Astrocyte of the cerebellum (primary cell): ENCODE results near the gene PHKB.

Source experiments
- DNase-seq: peaks from one replicate; pipeline ENCODE4 v3.0.0-alpha.2; 2011; ENCODE audit warnings: low read depth
- H3K4me3 ChIP-seq: 2 replicates; pipeline ENCODE4 v1.5.1; 2011; ENCODE audit warnings: mild to moderate bottlenecking, low read depth, low read length, moderate library complexity
- in situ Hi-C: cut with HindIII; loops from 2 replicates; pipeline ENCODE4 v1.10.0; 2017; ENCODE audit warnings: low sequenced_read_pairs
- TF ChIP-seq, protein P1 (sequence below): IDR thresholded peaks from 2 replicates; pipeline ENCODE4 v1.5.1; 2012; ENCODE audit warnings: low read length, low read depth, moderate library complexity, mild to moderate bottlenecking; ENCODE audit errors: missing control alignments

PHKB gene

DNA sequence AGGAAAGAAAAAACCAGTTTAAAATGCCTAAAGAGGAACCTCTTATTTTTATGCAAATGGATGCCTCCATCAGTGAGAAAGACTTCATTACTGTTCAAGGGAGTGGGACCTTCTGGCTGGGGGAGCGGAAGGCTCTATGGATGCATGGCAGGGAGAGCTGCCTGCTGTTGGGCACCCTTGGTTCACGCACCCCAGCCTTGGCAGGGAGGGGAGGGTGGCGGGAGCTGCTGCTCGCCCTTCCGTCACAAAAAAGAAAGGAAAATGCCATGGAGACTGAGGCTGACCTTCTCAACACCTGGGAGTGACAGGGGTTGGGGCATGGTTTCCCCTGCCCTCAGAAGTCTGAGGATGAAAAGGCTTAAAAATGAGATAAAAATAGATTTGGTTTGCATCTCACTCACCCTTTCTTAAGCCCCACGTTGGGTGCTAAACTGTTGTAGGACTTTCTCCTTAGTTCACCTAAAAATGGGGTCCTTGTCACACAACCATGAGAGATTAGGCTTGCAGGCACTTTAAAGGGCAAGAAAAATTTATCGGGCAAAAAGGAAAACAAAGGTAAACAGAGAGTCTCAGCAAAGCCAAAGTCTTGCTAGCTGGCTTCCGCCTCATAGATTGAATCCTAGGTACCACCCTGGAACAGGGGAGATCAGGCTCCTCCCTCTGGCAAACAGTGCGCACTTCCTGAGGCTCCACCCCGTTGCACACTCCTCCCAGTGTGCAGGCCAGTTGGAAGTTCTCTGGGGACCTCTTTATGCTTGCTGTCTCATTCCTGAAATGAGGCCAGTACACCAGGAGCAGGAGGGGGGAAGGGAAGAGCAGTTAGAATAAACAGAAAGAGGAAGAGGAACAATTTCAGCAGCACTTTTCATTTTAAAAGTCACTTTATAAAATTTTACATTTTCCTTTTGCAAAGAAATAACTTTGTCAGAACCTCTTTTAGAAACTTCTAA lies 31.6 kb downstream of the PHKB start:
- no peak for DNase-seq
- in situ Hi-C loops: no loop called here
- TF ChIP-seq, protein P1, sequence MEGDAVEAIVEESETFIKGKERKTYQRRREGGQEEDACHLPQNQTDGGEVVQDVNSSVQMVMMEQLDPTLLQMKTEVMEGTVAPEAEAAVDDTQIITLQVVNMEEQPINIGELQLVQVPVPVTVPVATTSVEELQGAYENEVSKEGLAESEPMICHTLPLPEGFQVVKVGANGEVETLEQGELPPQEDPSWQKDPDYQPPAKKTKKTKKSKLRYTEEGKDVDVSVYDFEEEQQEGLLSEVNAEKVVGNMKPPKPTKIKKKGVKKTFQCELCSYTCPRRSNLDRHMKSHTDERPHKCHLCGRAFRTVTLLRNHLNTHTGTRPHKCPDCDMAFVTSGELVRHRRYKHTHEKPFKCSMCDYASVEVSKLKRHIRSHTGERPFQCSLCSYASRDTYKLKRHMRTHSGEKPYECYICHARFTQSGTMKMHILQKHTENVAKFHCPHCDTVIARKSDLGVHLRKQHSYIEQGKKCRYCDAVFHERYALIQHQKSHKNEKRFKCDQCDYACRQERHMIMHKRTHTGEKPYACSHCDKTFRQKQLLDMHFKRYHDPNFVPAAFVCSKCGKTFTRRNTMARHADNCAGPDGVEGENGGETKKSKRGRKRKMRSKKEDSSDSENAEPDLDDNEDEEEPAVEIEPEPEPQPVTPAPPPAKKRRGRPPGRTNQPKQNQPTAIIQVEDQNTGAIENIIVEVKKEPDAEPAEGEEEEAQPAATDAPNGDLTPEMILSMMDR: no peak

DNA sequence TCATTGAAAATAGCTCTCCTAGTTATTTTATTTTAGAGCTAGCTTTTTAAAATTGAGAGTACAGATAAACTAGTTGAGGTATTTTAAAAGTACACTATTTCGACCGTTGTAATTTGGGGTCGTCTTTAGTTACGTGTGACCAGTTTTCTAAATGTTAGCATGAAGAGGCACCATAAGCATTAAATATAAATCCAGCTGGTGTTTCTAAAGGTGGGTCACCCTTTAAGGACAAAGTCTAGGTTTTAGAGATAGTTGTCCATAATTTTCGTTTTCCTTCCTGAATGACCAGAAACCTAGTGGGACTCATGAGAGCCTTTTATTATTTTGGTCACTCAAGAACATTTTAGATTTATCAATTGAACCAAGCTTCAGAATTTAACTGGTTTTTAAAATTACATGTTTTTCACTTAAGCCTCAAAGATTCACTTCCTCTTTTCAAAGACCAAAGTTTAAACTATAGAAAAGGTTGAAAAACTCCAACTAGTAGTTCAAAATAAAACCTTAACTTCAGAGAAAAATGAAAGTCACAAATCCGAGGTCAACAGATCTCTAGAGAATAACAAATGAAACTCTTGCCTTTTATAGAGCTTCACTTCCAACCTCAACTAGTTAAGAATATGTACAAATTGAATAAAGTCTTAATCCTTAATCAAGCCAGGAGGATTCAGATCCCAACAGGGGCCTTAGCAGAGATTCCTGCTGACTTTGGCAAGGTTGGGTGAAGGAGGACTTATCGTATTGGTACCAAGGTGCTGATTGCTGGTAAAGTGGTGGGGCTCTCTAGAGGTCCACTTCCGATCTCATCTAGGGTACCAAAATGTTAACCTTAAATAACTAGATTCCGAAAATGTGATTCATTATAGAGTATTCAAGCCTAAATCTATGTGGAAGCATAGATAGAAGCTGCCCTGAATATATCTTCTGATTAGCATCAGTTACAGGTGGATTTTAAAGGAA lies 32.5 kb downstream of the PHKB start:
- no peak for DNase-seq
- in situ Hi-C loops: no loop called here
- H3K4me3 ChIP-seq: no peak overlapping the region
- TF ChIP-seq, protein P1: no peak

More for the DNA sequence above, 31.6 kb downstream of the PHKB start:
- H3K4me3 ChIP-seq: no peak overlapping the region

DNA sequence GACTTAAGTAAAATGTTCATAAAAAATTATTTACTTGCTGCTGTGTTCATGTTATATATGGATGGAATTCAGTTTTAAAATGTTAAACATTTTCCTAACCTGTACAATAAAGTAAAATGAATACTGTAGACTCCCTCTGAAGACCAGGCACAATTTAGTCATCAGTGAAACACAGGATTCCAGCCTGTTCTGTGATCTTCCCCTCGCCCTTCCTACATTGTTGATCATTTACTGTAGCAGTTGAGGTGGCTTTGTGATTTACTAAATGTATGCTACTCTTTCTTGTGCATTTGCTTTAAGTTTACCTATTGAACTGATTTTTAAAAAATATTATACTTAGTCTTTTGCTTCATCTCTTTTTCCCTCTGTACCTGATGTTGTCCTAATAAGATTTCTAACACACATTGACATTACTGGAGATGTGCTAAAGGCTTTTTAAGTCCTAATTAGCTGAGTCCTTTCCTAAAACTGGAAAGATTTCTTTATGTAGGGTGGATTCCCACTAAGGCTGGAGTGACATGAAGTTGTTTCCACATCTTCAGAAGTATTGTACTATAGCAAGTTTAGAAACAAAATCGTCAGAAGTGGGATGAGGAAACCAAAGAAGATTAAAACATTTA lies 38.1 kb downstream of the PHKB start:
- in situ Hi-C loops: no loop called here
- TF ChIP-seq, protein P1: no peak

DNA sequence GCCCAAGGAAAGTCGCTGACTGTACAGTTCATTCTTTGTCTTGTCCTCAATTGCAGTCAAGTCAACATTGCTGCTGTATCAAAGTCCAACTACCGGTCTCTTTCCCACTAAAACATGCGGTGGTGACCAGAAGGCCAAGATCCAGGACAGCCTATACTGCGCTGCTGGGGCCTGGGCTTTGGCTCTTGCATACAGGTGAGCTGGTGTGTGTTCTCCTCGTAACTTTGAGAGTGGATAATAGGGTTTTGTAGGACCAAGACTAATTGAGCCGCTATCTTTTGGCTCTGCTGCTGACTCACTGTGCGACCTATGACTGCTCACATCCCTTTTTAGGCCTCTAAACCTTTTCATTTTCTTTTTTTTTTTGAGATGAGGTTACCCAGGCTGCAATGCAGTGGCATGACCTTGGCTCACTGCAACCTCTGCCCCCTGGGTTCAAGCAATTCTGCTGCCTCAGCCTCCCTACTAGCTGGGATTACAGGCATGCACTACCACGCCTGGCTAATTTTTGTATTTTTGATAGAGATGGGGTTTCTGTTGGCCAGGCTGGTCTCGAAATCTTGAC lies 38.7 kb downstream of the PHKB start:
- in situ Hi-C loops: no loop called here
- H3K4me3 ChIP-seq: no peak overlapping the region
- DNase-seq: no peak
- TF ChIP-seq, protein P1: no peak

More for the DNA sequence above, 38.1 kb downstream of the PHKB start:
- no peak for DNase-seq
- H3K4me3 ChIP-seq: no peak overlapping the region

DNA sequence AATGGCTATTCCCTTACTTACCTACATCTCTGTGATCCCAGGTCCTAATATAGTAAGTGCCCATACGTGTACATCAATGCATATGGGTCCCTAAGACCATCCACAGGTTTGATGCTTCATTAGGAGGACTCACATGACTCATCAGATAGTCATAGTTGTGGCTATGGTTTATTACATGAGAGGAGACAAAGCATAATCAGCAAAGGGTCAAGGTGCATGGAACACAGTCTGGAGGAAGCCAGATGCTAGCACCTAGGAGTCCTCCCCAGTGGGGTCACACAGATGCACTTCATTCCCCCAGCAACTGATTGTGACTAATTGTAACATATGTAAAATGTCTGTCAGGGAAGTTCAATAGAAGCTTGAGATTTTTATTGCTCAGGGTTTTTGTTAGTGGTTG lies 42.8 kb downstream of the PHKB start:
- H3K4me3 ChIP-seq: no peak overlapping the region
- TF ChIP-seq, protein P1: no peak
- in situ Hi-C loops: no loop called here
- DNase-seq: no peak

DNA sequence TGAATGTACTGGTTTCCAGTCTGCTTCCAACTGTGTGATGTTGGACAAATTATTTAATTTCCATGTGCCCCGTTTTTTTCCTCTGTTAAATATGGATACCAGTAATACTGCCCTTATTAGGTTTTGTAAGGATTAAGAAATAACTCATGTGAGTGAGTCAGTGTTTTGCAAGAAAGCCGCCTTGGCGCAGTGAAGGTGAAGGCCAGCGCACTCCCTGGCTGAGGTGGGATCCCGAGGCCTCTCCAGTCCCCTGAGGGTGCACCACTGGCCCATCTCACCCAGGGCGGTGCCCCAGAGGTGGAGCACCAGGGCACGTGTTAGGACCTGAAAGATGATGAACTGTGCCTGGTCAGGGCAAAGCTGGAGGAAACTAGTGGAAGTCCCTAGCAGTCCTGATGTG lies 43.5 kb downstream of the PHKB start:
- H3K4me3 ChIP-seq: no peak overlapping the region
- in situ Hi-C loops: no loop called here
- TF ChIP-seq, protein P1: no peak
- DNase-seq: no peak
